Endothelial cell of coronary artery (primary cell): ENCODE results near the gene CAMKV. TPM values are rescaled to one million over a fixed set of nuclear protein-coding genes. Genes with fewer than 3 reads are reported as not detected.

Source experiments
- total RNA-seq: library from RNA; depleted of rRNA; stranded (reverse); fragments of >200 nt; gene quantifications from 2 replicates; pipeline ENCODE4 v1.2.3, GENCODE V29; 2014

The CAMKV gene, protein sequence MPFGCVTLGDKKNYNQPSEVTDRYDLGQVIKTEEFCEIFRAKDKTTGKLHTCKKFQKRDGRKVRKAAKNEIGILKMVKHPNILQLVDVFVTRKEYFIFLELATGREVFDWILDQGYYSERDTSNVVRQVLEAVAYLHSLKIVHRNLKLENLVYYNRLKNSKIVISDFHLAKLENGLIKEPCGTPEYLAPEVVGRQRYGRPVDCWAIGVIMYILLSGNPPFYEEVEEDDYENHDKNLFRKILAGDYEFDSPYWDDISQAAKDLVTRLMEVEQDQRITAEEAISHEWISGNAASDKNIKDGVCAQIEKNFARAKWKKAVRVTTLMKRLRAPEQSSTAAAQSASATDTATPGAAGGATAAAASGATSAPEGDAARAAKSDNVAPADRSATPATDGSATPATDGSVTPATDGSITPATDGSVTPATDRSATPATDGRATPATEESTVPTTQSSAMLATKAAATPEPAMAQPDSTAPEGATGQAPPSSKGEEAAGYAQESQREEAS
- 0.18 TPM in 1 of 2 replicates, not detected in the other for total RNA-seq

DNA sequence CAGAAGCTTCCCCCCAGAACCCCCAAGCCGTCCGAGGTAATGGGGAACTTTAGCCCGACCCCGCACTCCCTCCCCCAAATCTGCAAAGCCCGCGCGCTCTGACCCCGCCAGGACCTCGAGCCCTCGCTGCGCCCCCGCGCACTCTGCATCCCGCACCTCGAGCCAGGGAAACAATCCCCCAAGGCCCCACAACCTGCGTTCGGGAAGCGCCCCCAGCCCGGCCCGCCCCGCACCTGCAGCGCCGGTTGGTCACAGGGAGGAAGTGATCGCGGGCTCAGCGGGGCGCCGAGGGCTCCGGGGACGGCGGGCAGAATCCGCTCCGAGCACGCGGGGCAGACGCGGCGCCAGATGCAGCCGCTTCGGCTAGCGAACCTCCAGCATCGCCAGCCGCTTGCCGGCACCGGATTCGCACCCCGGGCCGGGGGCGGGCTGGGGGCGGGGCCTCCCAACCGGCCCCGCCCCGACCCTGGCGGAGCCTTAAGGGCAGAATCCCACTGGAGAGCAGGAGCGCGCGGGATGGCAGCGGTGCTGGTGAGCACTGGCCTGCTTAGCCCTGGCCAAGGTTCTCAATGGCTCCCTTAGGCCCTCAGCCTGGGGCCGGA is at the start of gene CAMKV:
Gene CAMKV, minus strand, starts transcription at position 382 of the 602 bp plus-strand sequence. CDS start 7,518 bp downstream, outside the sequence.

DNA sequence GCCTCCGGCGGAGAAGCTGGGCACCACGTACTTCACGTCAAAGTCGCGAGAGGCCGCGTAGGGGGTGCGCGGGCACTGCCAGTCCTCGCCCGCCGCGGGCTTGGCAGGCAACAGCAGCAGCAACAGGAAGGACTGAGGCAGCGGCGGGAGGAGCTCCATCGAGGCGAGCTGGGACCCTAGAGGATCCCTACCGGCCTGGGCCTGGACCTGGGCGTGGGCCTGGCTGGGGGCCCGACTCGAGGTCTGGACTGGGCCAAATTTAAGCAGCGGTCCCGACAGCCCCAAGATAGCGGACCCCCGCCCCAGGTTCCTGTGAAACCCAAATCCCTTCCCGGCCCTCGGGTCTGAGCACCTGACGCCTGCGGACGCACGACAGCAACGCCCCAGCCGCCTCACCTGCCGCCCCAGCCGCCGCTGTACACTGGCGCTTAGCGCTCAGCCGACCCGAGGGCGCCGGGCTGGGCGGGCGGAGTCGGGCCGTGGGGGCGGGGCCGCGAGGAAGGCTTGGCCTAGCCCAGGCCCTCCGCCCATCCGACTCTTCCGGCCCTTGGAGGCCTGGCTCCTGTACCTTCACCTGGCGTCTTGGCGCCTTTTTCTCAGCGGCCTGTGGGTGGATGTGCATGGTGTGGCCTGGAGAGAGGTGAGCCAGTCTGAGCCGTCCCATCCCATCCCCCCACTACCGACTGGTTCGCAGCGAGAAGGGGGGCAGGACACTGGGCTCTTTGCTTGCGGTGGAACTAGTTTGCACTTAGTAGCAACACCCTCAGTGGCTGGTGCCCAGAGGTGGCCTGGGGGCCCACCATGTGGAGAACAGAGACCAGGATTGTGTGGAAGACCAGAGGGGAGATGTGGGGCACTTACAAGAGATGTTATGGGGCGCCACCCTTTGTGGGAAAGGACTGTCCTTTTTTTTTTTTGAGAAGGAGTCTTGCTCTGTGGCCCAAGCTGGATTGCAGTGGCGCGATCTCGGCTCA is 34.0 kb upstream of the CAMKV start, which contains the start of gene MST1R:
Gene MST1R, minus strand, starts transcription at position 423 of the 974 bp plus-strand sequence. Its CDS starts 264 bp downstream, at position 159.

DNA sequence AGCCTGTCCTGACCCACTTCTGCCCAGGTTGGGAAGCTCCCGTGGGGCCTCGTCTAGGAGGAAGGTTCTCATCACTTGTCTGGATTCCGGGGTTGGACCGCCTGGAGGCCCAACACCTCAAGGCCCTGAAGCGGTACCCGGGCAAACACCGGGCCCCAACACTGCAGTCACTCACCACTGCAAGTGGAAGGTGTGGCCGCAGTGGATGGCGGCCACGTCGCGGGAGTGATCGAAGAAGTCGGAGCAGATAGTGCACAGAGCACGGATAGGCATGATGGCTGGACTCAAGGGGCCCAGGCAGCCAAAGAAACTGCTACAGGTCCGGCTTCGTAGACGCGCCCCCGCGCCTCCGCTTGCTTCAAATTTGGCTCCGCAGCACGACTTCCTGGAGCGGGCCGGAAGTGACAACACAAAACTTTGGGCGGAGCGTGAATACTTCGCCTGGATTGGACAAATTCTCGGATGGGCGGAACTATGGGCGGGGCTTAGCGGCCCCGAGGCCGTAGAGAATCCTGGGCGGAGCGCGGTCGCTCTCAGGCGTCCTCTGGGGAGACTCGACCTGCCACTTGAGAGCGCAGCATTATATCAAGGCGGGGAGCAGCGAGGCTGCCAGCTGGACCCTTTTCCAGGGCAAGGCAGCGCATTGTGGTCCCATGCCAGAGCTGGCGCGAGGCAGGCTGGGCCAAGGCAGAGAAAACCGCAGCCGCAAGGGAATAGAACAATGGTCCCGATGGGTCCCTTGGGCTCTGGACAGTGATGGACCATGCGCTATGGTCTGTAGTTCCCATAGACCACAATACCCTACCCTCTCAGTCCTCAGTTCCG is 13.3 kb downstream of the CAMKV start, which contains the start of gene TRAIP:
Gene TRAIP, minus strand, starts transcription at position 384 of the 825 bp plus-strand sequence. Its CDS starts 111 bp downstream, at position 273.

DNA sequence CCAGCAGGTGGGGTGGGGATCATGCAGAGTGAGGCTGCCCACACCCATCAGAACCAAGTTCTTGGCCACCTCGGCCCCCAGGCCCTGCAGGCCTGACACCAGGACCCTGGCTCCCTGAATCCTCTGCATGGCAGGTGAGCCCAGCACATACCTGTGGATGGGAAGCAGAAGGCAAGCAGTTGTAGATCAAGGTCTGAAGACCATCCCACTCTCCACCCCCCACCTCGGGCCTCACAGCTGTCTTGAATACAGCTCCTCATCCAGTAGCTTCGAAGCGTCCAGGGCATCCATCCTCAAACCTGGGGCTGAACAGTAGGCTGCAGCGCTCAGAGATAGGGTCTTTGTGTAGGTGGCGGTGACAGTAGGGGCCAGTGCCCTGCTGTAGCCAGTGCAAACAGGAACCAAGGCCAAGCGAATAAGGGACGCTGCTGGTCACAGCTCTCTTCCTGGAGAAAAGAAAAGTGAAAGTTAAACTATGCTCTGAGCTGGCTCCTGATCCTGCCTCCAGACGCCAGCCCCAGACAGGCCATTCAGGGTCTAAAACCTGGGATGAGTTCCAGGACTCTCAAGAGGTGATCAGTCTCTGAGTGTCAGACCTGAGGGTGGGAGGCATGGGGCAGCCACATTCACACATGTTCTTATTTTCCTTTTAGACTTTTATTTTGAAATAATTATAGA is 56.1 kb downstream of the CAMKV start, which contains the start of gene UBA7:
Gene UBA7, minus strand, starts transcription at position 457 of the 678 bp plus-strand sequence. Its CDS starts 166 bp downstream, at position 291.

Other genes with a start within 250 kb of the CAMKV start
- 86.8 and 109 TPM in 2 replicates for gene APEH, start 195.6 kb downstream of the CAMKV start, total RNA-seq
- 1.7 and 3.9 TPM in 2 replicates for gene MST1, start 180.4 kb downstream of the CAMKV start, total RNA-seq
- gene RNF123, start 180.3 kb downstream of the CAMKV start, total RNA-seq, result 17.5 and 30.5 TPM in 2 replicates
- gene AMIGO3, start 150.2 kb downstream of the CAMKV start, total RNA-seq, result not detected in 2 replicates
- 36.7 and 47.6 TPM in 2 replicates for gene GMPPB, start 146.0 kb downstream of the CAMKV start, total RNA-seq
- 40.9 and 43.5 TPM in 2 replicates for gene IP6K1, start 83.4 kb downstream of the CAMKV start, total RNA-seq
- gene CDHR4, start 70.0 kb downstream of the CAMKV start, total RNA-seq, result not detected in 2 replicates
- 18.9 and 23.4 TPM in 2 replicates for gene INKA1, start 66.6 kb downstream of the CAMKV start, total RNA-seq
- gene UBA7, start 56.0 kb downstream of the CAMKV start, total RNA-seq, result 14.2 and 41.4 TPM in 2 replicates
- 2.1 and 4.3 TPM in 2 replicates for gene TRAIP, start 13.3 kb downstream of the CAMKV start, total RNA-seq
- gene MST1R, start 34.0 kb upstream of the CAMKV start, total RNA-seq, result 0.28 and 0.54 TPM in 2 replicates
- gene MON1A, start 59.9 kb upstream of the CAMKV start, total RNA-seq, result 10.6 and 12.5 TPM in 2 replicates
- gene RBM6, start 70.2 kb upstream of the CAMKV start, total RNA-seq, result 36.3 and 55.8 TPM in 2 replicates
- gene RBM5, start 219.0 kb upstream of the CAMKV start, total RNA-seq, result 140 and 252 TPM in 2 replicates